ENCODE measurements around the gene KCND2.
"Not testable (repeated sequence)": the region's sequence is repeated elsewhere in the genome, so short reads cannot be mapped to it uniquely, and the experiment has no call there.

KCND2 gene

DNA sequence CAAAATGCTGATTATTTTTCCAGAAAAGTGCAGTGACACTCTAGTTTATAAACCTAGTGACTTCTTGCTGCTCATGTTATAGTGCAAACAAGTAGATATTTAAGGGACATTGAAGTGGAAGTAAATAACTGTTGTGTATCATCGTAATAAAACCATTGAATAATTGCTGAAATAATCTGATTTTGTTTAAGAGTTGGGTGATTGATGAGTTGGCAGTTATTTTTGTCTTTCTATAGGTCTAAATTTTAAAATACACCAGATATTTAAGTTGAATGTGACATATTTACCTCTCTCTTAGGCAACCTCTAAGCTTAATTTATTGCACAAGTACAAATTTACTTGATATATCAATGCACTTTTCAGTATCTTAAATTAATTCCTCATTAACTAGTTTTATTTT is 392.1 kb downstream of the KCND2 start:
- H3K4me3 ChIP-seq (ENCODE audit: low read length): no peak overlapping the region
- no peaks in the 10 kb centered on the region for H3K36me3 ChIP-seq (ENCODE audit: control insufficient read depth, low read depth, low read length)
- H3K27me3 ChIP-seq (ENCODE audit: control insufficient read depth, insufficient read depth, low read length): no peaks in the 10 kb centered on the region
- H3K27ac ChIP-seq (ENCODE audit: low read length): no peak overlapping the region
- H3K4me1 ChIP-seq (ENCODE audit: control insufficient read depth, low read depth, low read length): no peaks in the 10 kb centered on the region
- no peak overlapping the region for H3K9ac ChIP-seq (ENCODE audit: low read length)
- H3K9me3 ChIP-seq (ENCODE audit: control insufficient read depth, low read depth, low read length): no peaks in the 10 kb centered on the region

DNA sequence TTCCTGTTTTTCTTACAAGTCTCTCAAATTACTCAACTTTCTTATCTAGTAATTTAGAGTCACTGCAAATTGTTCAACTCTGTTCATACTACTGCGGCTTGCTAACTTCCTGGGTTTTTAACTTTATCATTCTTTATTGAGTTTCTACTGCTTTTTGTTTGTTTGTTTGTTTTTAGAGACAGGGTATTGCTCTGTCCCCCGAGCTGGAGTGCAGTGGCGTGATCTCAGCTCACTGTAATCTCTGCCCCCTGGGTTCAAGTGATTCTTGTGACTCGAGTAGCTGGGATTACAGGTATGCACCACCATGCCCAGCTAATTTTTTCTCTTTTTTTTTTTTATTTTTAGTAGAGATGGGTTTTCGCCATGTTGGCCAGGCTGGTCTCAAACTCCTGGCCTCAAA is 402.1 kb downstream of the KCND2 start:
- Histone ChIP-seq H3K27ac (ENCODE audit: low read length) (no peak overlapping the region), H3K27me3 (ENCODE audit: control insufficient read depth, insufficient read depth, low read length) (no peaks in the 10 kb centered on the region), H3K4me1 (ENCODE audit: control insufficient read depth, low read depth, low read length) (no peaks in the 10 kb centered on the region), H3K9me3 (ENCODE audit: control insufficient read depth, low read depth, low read length) (no peaks in the 10 kb centered on the region), H3K4me3 (ENCODE audit: low read length) (no peak overlapping the region), H3K36me3 (ENCODE audit: control insufficient read depth, low read depth, low read length) (no peaks in the 10 kb centered on the region), H3K9ac (ENCODE audit: low read length) (no peak overlapping the region)

DNA sequence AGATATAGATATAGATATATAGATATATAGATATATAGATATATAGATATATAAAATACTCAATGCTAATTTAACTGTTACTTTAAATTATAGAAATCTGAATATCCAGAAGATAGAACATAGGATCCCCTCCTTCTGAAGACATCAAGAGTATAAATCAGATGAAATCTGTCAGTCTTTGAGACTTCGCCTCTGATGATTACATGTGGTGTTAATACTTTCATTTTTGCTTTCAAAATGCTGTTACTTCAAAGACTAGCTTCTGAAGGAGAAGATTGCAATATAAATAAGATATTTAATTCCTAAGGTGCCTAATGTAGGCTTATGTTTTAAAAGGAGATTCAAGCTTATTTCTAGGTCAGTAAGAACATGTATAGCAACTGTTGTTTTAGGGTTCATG is 404.6 kb downstream of the KCND2 start:
- H3K27me3 ChIP-seq (ENCODE audit: control insufficient read depth, insufficient read depth, low read length): no peaks in the 10 kb centered on the region
- no peaks in the 10 kb centered on the region for H3K9me3 ChIP-seq (ENCODE audit: control insufficient read depth, low read depth, low read length)
- no peaks in the 10 kb centered on the region for H3K4me1 ChIP-seq (ENCODE audit: control insufficient read depth, low read depth, low read length)
- no peak overlapping the region for H3K27ac ChIP-seq (ENCODE audit: low read length)
- no peaks in the 10 kb centered on the region for H3K36me3 ChIP-seq (ENCODE audit: control insufficient read depth, low read depth, low read length)
- no peak overlapping the region for H3K9ac ChIP-seq (ENCODE audit: low read length)
- H3K4me3 ChIP-seq (ENCODE audit: low read length): no peak overlapping the region

DNA sequence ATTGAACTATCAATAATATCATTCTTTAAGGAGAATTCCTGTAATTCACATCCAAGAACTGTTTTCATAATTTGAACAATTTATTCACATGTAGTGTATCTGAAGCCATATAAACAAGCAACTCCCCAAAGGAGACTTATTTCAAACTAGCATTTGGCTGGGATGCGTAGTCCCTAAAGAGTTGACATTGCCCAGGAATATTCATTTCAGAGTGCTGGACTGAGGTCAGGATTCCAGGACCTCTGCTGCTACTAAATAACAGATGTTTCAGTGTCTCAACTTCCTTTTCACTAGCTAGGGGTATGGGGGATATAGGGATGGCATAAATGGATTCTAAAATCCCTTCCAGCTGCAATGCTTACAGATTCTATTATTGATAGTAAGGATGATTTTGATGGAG is 408.0 kb downstream of the KCND2 start:
- no peaks in the 10 kb centered on the region for H3K9me3 ChIP-seq (ENCODE audit: control insufficient read depth, low read depth, low read length)
- no peak overlapping the region for H3K4me3 ChIP-seq (ENCODE audit: low read length)
- peaks cover 7% of the 10 kb centered on the region for H3K4me1 ChIP-seq (ENCODE audit: control insufficient read depth, low read depth, low read length)
- no peaks in the 10 kb centered on the region for H3K27me3 ChIP-seq (ENCODE audit: control insufficient read depth, insufficient read depth, low read length)
- H3K27ac ChIP-seq (ENCODE audit: low read length): no peak overlapping the region
- no peak overlapping the region for H3K9ac ChIP-seq (ENCODE audit: low read length)
- H3K36me3 ChIP-seq (ENCODE audit: control insufficient read depth, low read depth, low read length): no peaks in the 10 kb centered on the region

DNA sequence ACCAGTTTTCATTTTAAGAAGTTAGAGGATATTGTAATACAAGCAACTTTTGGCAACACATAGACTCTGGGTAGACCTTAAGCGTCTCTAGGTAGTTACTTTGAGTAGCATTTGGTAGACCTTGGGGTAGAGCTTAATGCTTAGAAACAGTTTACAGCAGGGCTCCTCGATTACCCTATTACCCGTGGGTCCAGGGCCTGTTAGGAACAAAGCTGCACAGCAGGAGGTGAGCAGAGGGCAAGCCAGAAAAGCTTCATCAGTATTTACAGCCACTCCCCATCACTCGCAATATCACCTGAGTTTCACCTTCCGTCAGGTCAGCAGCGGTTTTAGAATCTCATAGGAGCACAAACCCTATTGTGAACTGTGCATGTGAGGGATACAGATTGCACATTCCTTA is 411.5 kb downstream of the KCND2 start:
- peaks cover 7% of the 10 kb centered on the region for H3K4me1 ChIP-seq (ENCODE audit: control insufficient read depth, low read depth, low read length)
- H3K9me3 ChIP-seq (ENCODE audit: control insufficient read depth, low read depth, low read length): no peaks in the 10 kb centered on the region
- no peak overlapping the region for H3K9ac ChIP-seq (ENCODE audit: low read length)
- H3K4me3 ChIP-seq (ENCODE audit: low read length): no peak overlapping the region
- H3K36me3 ChIP-seq (ENCODE audit: control insufficient read depth, low read depth, low read length): no peaks in the 10 kb centered on the region
- no peaks in the 10 kb centered on the region for H3K27me3 ChIP-seq (ENCODE audit: control insufficient read depth, insufficient read depth, low read length)
- no peak overlapping the region for H3K27ac ChIP-seq (ENCODE audit: low read length)

DNA sequence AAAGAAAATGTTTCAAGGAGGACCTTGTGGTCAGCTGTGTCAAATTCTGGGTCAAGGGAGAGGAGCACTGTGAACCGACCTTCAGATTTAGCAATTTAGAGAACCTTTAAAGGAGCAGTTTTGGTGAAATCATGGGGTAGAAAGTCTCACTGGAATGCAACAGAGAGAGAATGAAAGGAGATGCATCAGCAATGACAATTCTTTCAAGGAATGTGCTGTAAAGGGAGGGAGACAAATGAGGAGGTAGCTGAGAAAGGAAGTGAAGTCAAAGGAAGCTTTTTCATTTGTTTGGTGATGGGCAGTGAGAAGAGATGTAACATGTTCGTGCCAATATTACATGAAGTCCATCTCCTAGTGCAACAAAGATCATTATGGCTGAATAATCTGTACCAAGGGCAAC is 418.9 kb downstream of the KCND2 start:
- no peaks in the 10 kb centered on the region for H3K27me3 ChIP-seq (ENCODE audit: control insufficient read depth, insufficient read depth, low read length)
- no peaks in the 10 kb centered on the region for H3K36me3 ChIP-seq (ENCODE audit: control insufficient read depth, low read depth, low read length)

DNA sequence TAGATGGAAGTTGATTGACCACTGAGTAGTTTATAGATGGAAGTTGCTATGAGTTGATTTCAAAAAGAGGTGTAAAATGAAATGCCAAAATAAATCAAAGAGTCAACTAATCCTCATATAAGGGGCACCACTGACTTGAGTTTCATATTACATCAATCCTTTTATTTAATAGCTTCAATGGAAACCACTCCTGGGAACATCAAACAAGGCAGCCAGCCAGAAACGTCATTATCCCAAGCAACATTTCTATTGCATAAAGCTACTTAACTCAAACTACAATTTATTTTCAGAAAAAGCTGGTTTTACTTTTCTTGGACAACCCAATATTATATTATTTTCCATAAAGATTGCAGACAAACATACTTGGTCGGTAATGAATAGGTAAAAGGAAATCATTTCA is 422.9 kb downstream of the KCND2 start:
- Histone ChIP-seq H3K9ac (ENCODE audit: low read length) (no peak overlapping the region), H3K27ac (ENCODE audit: low read length) (no peak overlapping the region), H3K4me1 (ENCODE audit: control insufficient read depth, low read depth, low read length) (no peaks in the 10 kb centered on the region), H3K9me3 (ENCODE audit: control insufficient read depth, low read depth, low read length) (no peaks in the 10 kb centered on the region), H3K36me3 (ENCODE audit: control insufficient read depth, low read depth, low read length) (no peaks in the 10 kb centered on the region), H3K27me3 (ENCODE audit: control insufficient read depth, insufficient read depth, low read length) (no peaks in the 10 kb centered on the region), H3K4me3 (ENCODE audit: low read length) (no peak overlapping the region)

More for the DNA sequence above, 418.9 kb downstream of the KCND2 start:
- no peaks in the 10 kb centered on the region for H3K4me1 ChIP-seq (ENCODE audit: control insufficient read depth, low read depth, low read length)
- no peak overlapping the region for H3K4me3 ChIP-seq (ENCODE audit: low read length)
- no peak overlapping the region for H3K9ac ChIP-seq (ENCODE audit: low read length)
- H3K27ac ChIP-seq (ENCODE audit: low read length): no peak overlapping the region
- no peaks in the 10 kb centered on the region for H3K9me3 ChIP-seq (ENCODE audit: control insufficient read depth, low read depth, low read length)

DNA sequence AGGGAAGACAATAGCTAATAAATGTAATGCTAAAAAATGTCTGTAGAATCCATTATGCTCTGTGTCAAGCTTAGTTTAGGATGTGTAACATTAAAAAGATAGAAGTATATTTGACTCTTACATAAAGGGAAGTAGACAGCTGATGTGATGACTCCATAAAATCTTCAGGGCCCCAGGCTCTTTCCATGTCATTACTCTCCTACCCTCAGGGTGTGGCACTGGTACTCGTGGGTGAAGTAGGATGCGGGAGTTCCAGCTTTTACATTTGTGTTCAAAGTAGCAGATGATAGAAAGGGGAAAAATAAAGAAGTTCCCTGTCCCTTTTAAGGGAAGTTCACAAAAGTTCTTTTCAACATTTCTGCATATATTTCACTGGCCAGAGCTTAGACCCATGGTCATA is 427.8 kb downstream of the KCND2 start:
- no peak overlapping the region for H3K27ac ChIP-seq (ENCODE audit: low read length)
- no peaks in the 10 kb centered on the region for H3K36me3 ChIP-seq (ENCODE audit: control insufficient read depth, low read depth, low read length)
- H3K9ac ChIP-seq (ENCODE audit: low read length): no peak overlapping the region

DNA sequence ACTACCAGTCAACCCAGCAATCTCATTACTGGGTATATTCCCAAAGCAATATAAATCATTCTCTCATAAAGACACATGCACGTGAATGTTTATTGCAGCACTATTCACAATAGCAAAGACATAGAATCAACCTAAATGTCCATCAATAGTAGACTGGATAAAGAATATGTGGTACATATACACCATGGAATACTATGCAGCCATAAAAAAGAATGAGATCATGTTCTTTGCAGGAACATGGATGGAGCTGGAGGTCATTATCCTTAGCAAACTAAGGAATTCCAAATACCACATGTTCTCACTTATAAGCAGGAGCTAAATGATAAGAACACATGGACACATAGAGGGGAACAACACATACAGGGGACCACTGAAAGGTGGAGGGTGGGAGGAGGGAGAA is 429.4 kb downstream of the KCND2 start:
- not testable (repeated sequence) for H3K27me3 ChIP-seq (ENCODE audit: control insufficient read depth, insufficient read depth, low read length); H3K27ac ChIP-seq (ENCODE audit: low read length); H3K9ac ChIP-seq (ENCODE audit: low read length); H3K9me3 ChIP-seq (ENCODE audit: control insufficient read depth, low read depth, low read length); H3K4me1 ChIP-seq (ENCODE audit: control insufficient read depth, low read depth, low read length); H3K36me3 ChIP-seq (ENCODE audit: control insufficient read depth, low read depth, low read length); H3K4me3 ChIP-seq (ENCODE audit: low read length)

More for the DNA sequence above, 427.8 kb downstream of the KCND2 start:
- H3K4me3 ChIP-seq (ENCODE audit: low read length): no peak overlapping the region
- H3K4me1 ChIP-seq (ENCODE audit: control insufficient read depth, low read depth, low read length): no peaks in the 10 kb centered on the region
- no peaks in the 10 kb centered on the region for H3K9me3 ChIP-seq (ENCODE audit: control insufficient read depth, low read depth, low read length)
- no peaks in the 10 kb centered on the region for H3K27me3 ChIP-seq (ENCODE audit: control insufficient read depth, insufficient read depth, low read length)

DNA sequence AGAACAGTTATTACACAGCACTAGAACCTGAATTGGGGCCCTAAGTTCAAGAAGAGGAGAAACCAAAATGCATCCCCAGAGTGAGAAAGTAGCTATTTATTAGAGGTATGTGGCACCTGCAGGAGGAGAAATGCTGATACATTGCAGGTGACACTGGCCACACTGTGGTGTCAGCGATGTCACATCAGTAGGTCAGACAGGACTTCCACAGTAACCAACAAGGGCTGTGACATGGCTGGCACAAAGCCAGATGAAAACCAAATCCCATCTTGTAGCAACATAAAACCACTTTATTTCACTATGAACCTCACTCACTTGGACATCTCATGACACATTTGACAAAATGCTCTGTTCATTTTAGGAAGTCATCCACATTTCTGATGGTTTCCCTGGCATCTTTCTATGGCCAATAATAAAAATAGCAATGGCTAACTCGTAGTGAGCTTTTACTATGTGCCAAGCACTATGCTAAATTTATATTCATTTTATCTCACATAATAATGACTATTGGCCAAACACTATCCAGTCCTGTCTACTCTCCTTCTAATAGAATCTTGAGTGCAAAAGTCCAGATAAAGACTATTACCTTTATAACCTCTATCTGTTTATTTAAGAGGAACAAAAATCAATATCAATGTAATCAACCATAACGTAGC is 430.7 kb downstream of the KCND2 start:
- Histone ChIP-seq H3K36me3 (ENCODE audit: control insufficient read depth, low read depth, low read length) (no peaks in the 10 kb centered on the region), H3K9me3 (ENCODE audit: control insufficient read depth, low read depth, low read length) (no peaks in the 10 kb centered on the region), H3K27me3 (ENCODE audit: control insufficient read depth, insufficient read depth, low read length) (no peaks in the 10 kb centered on the region), H3K4me1 (ENCODE audit: control insufficient read depth, low read depth, low read length) (no peaks in the 10 kb centered on the region), H3K27ac (ENCODE audit: low read length) (no peak overlapping the region), H3K4me3 (ENCODE audit: low read length) (no peak overlapping the region), H3K9ac (ENCODE audit: low read length) (no peak overlapping the region)

DNA sequence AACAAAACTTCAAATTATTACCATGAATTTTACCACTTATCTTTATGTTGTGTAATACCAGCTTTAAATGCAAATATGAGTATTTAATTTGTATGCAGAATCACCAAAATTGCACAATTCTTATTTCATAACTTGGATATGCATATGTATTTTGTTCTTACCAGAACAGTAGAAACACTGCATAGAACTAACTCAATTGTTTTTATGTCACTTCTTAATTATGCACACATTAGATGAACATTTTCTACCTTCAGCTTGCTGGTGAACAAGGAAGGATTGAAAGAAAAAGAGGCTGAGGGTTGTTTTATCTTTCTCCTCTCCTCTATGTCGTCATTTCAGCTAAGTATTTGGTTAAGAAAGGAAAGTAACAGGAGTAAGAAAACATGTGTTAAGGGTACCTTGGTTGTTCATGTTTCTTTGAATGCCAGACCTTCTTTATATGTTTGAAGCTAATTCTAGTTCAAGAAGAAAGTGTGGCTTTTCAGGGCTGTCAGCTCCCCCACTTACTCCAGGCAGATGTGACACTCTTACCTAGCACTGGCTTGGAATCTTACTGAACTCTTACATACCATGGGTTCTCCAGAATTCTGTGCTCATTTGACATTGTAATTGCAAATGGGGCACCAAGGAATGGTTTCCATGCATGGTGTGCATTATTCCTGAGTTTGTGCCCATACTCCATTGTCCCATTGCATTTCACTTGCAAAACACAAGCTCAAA is 436.4 kb downstream of the KCND2 start:
- Histone ChIP-seq H3K36me3 (ENCODE audit: control insufficient read depth, low read depth, low read length) (no peaks in the 10 kb centered on the region), H3K27me3 (ENCODE audit: control insufficient read depth, insufficient read depth, low read length) (no peaks in the 10 kb centered on the region), H3K4me1 (ENCODE audit: control insufficient read depth, low read depth, low read length) (no peaks in the 10 kb centered on the region), H3K9me3 (ENCODE audit: control insufficient read depth, low read depth, low read length) (no peaks in the 10 kb centered on the region), H3K27ac (ENCODE audit: low read length) (no peak overlapping the region), H3K4me3 (ENCODE audit: low read length) (no peak overlapping the region), H3K9ac (ENCODE audit: low read length) (no peak overlapping the region)

DNA sequence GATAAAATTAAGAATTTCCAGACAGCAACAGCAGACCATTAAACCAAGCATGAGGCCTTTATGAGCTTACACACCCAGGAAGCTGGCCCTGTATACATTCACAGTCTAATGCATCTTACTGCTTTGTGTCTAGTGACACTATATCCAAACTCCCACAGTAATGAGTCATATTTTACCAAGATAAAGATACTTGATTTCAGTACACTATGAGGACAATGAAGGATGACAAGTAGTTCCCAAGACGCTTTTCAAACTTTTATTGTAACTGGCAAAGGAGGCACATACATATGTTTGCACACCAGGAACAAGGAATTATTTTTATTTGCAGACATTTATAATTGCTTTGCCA is 437.0 kb downstream of the KCND2 start:
- Histone ChIP-seq H3K9me3 (ENCODE audit: control insufficient read depth, low read depth, low read length) (no peaks in the 10 kb centered on the region), H3K4me1 (ENCODE audit: control insufficient read depth, low read depth, low read length) (no peaks in the 10 kb centered on the region), H3K4me3 (ENCODE audit: low read length) (no peak overlapping the region), H3K27ac (ENCODE audit: low read length) (no peak overlapping the region), H3K36me3 (ENCODE audit: control insufficient read depth, low read depth, low read length) (no peaks in the 10 kb centered on the region), H3K27me3 (ENCODE audit: control insufficient read depth, insufficient read depth, low read length) (no peaks in the 10 kb centered on the region), H3K9ac (ENCODE audit: low read length) (no peak overlapping the region)
